OCI-LY3 (cell line): ENCODE data around the gene MDFIC.
"Not testable (repeated sequence)": the region's sequence is repeated elsewhere in the genome, so short reads cannot be mapped to it uniquely, and the experiment has no call there.

Source experiments
- H2AFZ ChIP-seq: fragments of 200-600, 300-600 bp; shearing (Covaris generic); 2 replicates; pipeline ENCODE4 v1.6.0; 2014; ENCODE audit warnings: antibody characterized with exemption, low read depth, low read length
- H3K27ac ChIP-seq: fragments of 200-600, 300-600 bp; sonication (generic); 2 replicates; pipeline ENCODE4 v1.5.1; 2014; ENCODE audit warnings: mild to moderate bottlenecking, low read length, moderate library complexity, mixed read lengths
- H3K27me3 ChIP-seq: fragments of 200-600, 300-600 bp; sonication (generic); 2 replicates; pipeline ENCODE4 v1.6.1; 2014; ENCODE audit warnings: low read depth, low read length, mixed read lengths
- H3K36me3 ChIP-seq: fragments of 200-600, 300-600 bp; sonication (generic); replicated peaks from 2 replicates; pipeline ENCODE3; 2014; ENCODE audit warnings: low read depth, low read length, mixed read lengths
- H3K4me1 ChIP-seq: fragments of 300-600, 200-600 bp; sonication (generic); 2 replicates; pipeline ENCODE4 v1.6.1; 2014; ENCODE audit warnings: low read length, mixed read lengths
- H3K4me2 ChIP-seq: fragments of 200-600, 300-600 bp; sonication (generic); 2 replicates; pipeline ENCODE4 v1.6.1; 2014; ENCODE audit warnings: low read length, mixed read lengths
- H3K4me3 ChIP-seq: fragments of 300-600, 200-600 bp; sonication (generic); 2 replicates; pipeline ENCODE4 v1.5.1; 2014; ENCODE audit warnings: antibody characterized with exemption, mild to moderate bottlenecking, low read length, moderate library complexity
- H3K79me2 ChIP-seq: fragments of 300-600, 200-600 bp; shearing (Covaris generic); 2 replicates; pipeline ENCODE4 v1.6.1; 2014; ENCODE audit warnings: mild to moderate bottlenecking, low read length, mixed read lengths
- H3K9ac ChIP-seq: fragments of 300-600, 200-600 bp; shearing (Covaris generic); 2 replicates; pipeline ENCODE4 v1.6.0; 2014; ENCODE audit warnings: mild to moderate bottlenecking, low read length, moderate library complexity
- H3K9me3 ChIP-seq: fragments of 200-600, 300-600 bp; shearing (Covaris generic); 2 replicates; pipeline ENCODE4 v1.6.1; 2014; ENCODE audit warnings: low read length, mixed read lengths; ENCODE audit not compliant: insufficient read depth
- H4K20me1 ChIP-seq: fragments of 200-600, 300-600 bp; sonication (generic); 2 replicates; pipeline ENCODE4 v1.6.1; 2016; ENCODE audit warnings: low read length, mixed read lengths; ENCODE audit not compliant: insufficient read depth
- CTCF ChIP-seq: fragments of 200-600, 300-600 bp; sonication (generic); IDR thresholded peaks from 2 replicates; pipeline ENCODE4 v1.5.1; 2014; ENCODE audit warnings: antibody characterized with exemption, low read length, low read depth
- EZH2phosphoT487 ChIP-seq: fragments of 200-600 bp; shearing (Covaris generic); IDR thresholded peaks from 2 replicates; pipeline ENCODE4 v1.6.1; 2018; ENCODE audit warnings: antibody characterized with exemption, mixed run types, low read depth

The MDFIC gene

GRCh38 chr7:114885836-114886235, 36.1 kb upstream of the MDFIC start:
- Histone ChIP-seq H3K4me2 (no peak overlapping the region), H3K79me2 (no peaks in the 10 kb centered on the region)
- no peak for TF ChIP-seq CTCF

GRCh38 chr7:114886241-114886640, 35.7 kb upstream of the MDFIC start:
- Histone ChIP-seq H2AFZ (no peak overlapping the region), H3K4me3 (no peak overlapping the region), H3K9ac (no peak overlapping the region), H3K27me3 (no peaks in the 10 kb centered on the region), H3K4me2 (no peak overlapping the region), H3K4me1 (no peaks in the 10 kb centered on the region), H3K9me3 (no peaks in the 10 kb centered on the region), H3K27ac (no peak overlapping the region), H3K79me2 (no peaks in the 10 kb centered on the region), H4K20me1 (no peaks in the 10 kb centered on the region), H3K36me3 (no peaks in the 10 kb centered on the region)
- no peak for TF ChIP-seq EZH2phosphoT487
- TF ChIP-seq CTCF: no peak

More at GRCh38 chr7:114885836-114886235, 36.1 kb upstream of the MDFIC start:
- no peaks in the 10 kb centered on the region for H4K20me1 ChIP-seq
- H3K9me3 ChIP-seq: no peaks in the 10 kb centered on the region
- H3K9ac ChIP-seq: no peak overlapping the region
- H3K27ac ChIP-seq: no peak overlapping the region
- no peaks in the 10 kb centered on the region for H3K27me3 ChIP-seq
- no peak overlapping the region for H3K4me3 ChIP-seq
- H3K4me1 ChIP-seq: no peaks in the 10 kb centered on the region
- H3K36me3 ChIP-seq: no peaks in the 10 kb centered on the region
- H2AFZ ChIP-seq: no peak overlapping the region

GRCh38 chr7:114889116-114889515, 32.8 kb upstream of the MDFIC start:
- not testable (repeated sequence) for H3K36me3 ChIP-seq, H4K20me1 ChIP-seq, H3K27me3 ChIP-seq, H2AFZ ChIP-seq, H3K9ac ChIP-seq, H3K4me3 ChIP-seq, H3K4me2 ChIP-seq, H3K27ac ChIP-seq, H3K4me1 ChIP-seq, H3K79me2 ChIP-seq, H3K9me3 ChIP-seq

GRCh38 chr7:114889646-114890285, 32.1 kb upstream of the MDFIC start:
- Histone ChIP-seq H4K20me1 (no peaks in the 10 kb centered on the region), H3K9ac (no peak overlapping the region), H3K27ac (no peak overlapping the region), H3K36me3 (no peaks in the 10 kb centered on the region), H3K79me2 (no peaks in the 10 kb centered on the region), H3K27me3 (no peaks in the 10 kb centered on the region), H3K4me2 (no peak overlapping the region), H3K4me3 (no peak overlapping the region), H2AFZ (no peak overlapping the region), H3K4me1 (no peaks in the 10 kb centered on the region), H3K9me3 (no peaks in the 10 kb centered on the region)
- TF ChIP-seq EZH2phosphoT487: no peak
- TF ChIP-seq CTCF: no peak

GRCh38 chr7:114890561-114890960, 31.3 kb upstream of the MDFIC start:
- no peaks in the 10 kb centered on the region for H4K20me1 ChIP-seq
- no peaks in the 10 kb centered on the region for H3K27me3 ChIP-seq
- H3K36me3 ChIP-seq: no peaks in the 10 kb centered on the region
- H3K9ac ChIP-seq: no peak overlapping the region
- H2AFZ ChIP-seq: no peak overlapping the region
- H3K4me1 ChIP-seq: no peaks in the 10 kb centered on the region
- no peak overlapping the region for H3K4me3 ChIP-seq
- H3K27ac ChIP-seq: no peak overlapping the region
- no peaks in the 10 kb centered on the region for H3K9me3 ChIP-seq
- H3K79me2 ChIP-seq: no peaks in the 10 kb centered on the region
- H3K4me2 ChIP-seq: no peak overlapping the region
- TF ChIP-seq CTCF (no peak), EZH2phosphoT487 (no peak)
